RKO (cell line): ENCODE results near the gene TMC7.

Experiments
- DNase-seq: peaks from one replicate; pipeline ENCODE4 v3.0.0-alpha.2; 2016; ENCODE audit warnings: low spot score

TMC7 gene

DNA sequence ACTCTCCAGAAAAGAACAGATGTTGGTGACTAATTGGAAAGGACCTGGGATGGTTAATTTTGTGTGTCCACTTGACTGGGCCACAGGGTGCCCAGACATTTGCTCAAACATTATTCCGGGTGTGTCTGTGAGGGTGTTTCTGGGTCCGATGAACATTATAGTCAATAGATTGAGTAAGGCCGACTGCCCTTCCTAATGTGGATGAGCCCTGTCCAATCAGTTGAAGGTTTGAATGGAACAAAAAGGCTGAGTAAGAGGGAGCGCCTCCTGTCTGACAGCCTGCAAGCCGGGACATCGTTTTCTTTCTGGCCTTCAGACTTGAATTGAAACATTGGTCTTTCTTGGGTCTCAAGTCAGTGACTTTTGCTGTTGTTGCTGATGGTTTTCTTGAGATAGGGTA, 107.2 kb downstream of the TMC7 start:
- no peak for DNase-seq

- DNase-seq, result no peak
Measured at GRCh38 chr16:19092653-19093410, 109.1 kb downstream of the TMC7 start.

GRCh38 chr16:19093631-19094541, 110.2 kb downstream of the TMC7 start:
- DNase-seq, result no peak

DNA sequence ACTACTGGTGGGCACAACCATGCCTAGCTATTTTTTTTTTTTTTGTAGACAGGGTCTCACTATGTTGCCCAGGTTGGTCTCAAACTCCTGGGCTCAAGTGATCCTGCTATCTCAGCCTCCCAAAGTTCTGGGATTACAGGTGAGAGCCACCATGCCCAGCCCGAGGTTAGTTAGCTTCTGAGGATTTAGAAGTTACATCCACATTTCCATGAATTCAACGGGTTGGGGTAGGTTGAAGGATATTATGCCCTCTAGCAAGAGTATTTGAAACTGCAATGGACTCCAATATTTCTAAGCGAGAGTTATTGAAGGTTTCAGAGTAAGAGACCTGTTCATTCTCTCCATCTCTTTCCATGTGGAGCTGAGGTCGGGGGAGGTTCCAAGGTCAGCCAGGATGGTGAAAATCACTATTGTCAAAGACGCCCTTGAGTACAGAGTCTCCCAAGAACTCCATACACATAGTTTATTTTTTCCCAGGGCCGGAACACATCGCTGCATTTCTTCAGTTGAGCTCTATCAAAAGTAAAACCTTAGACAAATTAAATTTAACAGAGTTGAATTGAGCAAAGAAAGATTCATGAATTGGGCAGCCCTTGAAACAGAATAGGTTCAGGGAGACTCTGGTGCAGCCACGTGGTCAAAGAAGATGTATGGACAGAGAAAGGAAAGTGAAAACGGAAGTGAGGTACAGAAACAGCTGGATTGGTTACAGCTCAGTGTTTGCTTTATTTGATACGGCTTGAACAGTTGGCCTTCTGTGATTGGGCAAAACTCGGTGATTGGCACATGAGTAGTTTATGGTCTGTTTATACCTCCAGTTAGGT, 111.0 kb downstream of the TMC7 start:
- peak; percentile 70 for DNase-seq

DNA sequence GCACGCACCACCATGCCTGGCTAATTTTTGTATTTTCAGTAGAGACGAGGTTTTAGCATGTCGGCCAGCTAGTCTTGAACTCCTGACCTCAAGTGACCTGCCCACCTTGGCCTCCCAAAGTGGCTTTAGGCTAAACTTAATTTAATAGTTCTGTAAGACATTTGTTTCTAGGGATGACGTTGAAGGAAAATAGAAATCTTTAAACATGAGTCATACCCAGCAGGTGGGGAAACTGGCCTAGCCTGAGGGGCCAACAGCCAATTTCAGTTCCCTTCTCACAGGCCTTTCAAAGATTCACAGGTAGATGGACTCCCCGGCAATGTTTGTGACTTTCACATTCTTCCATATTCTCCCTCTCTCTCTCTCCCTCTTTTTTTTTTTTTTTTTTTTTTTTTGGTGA, 111.9 kb downstream of the TMC7 start:
- DNase-seq, result no peak

DNA sequence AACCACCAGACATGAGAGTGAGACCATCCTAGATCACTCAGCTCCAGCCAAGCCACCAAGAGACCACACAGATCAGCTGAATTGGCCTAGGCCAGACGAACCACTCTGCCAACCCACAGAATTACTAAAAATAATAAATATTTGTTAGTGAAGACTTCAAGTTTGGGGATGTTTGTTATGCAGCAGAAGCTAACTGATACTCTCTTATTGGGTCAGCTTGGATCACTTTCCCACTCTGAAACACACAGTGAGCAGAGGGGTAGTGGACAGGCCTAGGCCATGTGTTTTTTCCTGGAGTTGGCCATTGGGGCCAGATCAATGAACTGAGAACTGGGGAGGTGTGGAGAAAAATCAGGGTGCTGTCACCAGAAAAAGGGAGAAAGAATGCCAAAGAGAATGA, 114.4 kb downstream of the TMC7 start:
- DNase-seq, result no peak

- no peak for DNase-seq
Measured at GRCh38 chr16:19102187-19102872, 118.6 kb downstream of the TMC7 start.

DNA sequence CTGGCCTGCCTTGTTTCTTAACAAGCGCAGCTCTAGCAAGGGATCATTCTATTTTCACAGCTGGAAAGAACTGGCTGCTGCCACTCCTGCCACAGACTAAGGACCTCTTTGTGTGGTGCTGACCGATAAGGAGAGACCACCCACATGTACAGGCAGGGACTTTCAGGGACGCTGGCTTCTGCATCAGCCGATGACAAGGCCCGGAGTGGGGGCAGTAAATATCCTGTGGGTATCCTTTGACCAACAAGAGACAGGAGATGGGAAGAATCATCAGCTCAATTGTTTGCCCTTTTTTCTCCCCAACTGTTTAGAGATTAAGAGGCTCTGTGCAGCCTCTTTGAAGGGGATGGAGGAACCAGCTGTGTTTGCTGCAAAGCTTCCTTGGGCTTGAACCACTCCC, 120.9 kb downstream of the TMC7 start:
- DNase-seq, result no peak

DNA sequence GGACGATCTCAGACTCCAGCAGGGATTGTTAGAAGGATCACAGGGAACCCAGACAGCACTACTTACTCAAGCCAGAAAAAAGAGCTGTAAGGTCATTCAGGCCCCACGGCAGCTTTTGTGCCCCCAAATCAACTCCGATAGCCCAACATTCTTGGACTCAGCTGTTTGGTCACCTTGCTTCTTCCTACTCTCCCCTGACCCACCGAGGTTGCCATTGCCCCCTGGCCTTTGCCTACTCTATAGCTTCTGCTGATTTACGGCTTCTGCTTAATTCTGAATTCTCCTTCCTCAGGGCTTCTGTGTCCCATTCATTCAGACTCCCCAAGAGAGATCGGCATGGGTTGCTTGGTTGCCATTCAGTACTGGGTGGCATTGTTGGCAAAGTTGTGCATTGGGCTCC, 121.4 kb downstream of the TMC7 start:
- no peak for DNase-seq

- no peak for DNase-seq
Measured at GRCh38 chr16:19105891-19106624, 122.3 kb downstream of the TMC7 start.

- no peak for DNase-seq
Measured at GRCh38 chr16:19106625-19107020, 122.9 kb downstream of the TMC7 start.

GRCh38 chr16:19108409-19109287, 124.9 kb downstream of the TMC7 start:
- no peak for DNase-seq

DNA sequence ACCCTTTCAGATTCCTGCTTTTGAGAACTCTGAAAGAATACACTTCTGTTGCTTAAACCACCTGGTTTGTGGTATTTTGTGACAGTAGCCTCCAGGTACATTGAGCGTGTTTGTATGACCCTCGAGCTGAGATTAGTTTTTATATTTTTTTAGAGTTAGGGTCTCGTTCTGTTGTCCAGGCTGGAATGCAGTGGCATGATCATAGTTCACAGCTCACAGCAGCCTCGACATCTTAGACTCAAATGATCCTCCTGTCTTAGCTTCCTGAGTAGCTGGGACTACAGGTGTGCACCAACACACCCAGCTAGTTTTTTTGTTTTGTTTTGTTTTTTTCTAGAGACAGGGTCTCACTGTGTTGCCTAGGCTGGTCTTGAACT, 125.5 kb downstream of the TMC7 start:
- no peak for DNase-seq

- DNase-seq, result no peak
Measured at GRCh38 chr16:19110537-19111360, 127.0 kb downstream of the TMC7 start.

- no peak for DNase-seq
Measured at GRCh38 chr16:19112099-19112407, 128.3 kb downstream of the TMC7 start.
